Measurements from ENCODE around the gene HAGH. TPM values are rescaled to one million over a fixed set of nuclear protein-coding genes. Genes with fewer than 3 reads are reported as not detected.

The HAGH gene
- total RNA-seq, 1 experiment from 2014 or later: 36.0 TPM

GRCh38 chr16:1759511-1759910 lies 67.1 kb downstream of the HAGH start:
- ATAC-seq (no peak), DNase-seq (ENCODE audit: low spot score) (no peak)
- Mint-ChIP-seq H3K9me3 (no peaks in the 10 kb centered on the region), H3K27me3 (ENCODE audit: low read depth) (no peaks in the 10 kb centered on the region), H3K4me1 (no peaks in the 10 kb centered on the region), H3K4me3 (no peak overlapping the region), H3K36me3 (peaks cover 3% of the 10 kb centered on the region; the same call in 1 of the 2 replicates), H3K27ac (no peak overlapping the region)
- TF ChIP-seq E2F4 (CRISPR knock-in tag; IDR thresholded peaks at IDR 0.05; ENCODE audit: borderline replicate concordance, low read depth) (no peak), PRDM15 (CRISPR knock-in tag; IDR thresholded peaks at IDR 0.05) (no peak)
- ChIA-PET CTCF (no interaction called here), POLR2A (no interaction called here)

- CTCF ChIA-PET: no interaction called here
- Mint-ChIP-seq H3K36me3 (peaks cover 3% of the 10 kb centered on the region; the same call in 1 of the 2 replicates), H3K4me1 (no peaks in the 10 kb centered on the region), H3K27ac (no peak overlapping the region), H3K9me3 (no peaks in the 10 kb centered on the region), H3K27me3 (ENCODE audit: low read depth) (no peaks in the 10 kb centered on the region), H3K4me3 (no peak overlapping the region)
- TF ChIP-seq ZNF263 (CRISPR knock-in tag; IDR thresholded peaks at IDR 0.05; ENCODE audit: low read depth): no peak
- no peak for ATAC-seq
- DNase-seq (ENCODE audit: low spot score): no peak
- POLR2A ChIA-PET: no interaction called here
Observed at GRCh38 chr16:1758923-1759322, 67.7 kb downstream of the HAGH start.

- no peak overlapping the region for H3K4me3 Mint-ChIP-seq
- no peaks in the 10 kb centered on the region for H3K4me1 Mint-ChIP-seq
- ChIA-PET POLR2A (no interaction called here), CTCF (no interaction called here)
- no peaks in the 10 kb centered on the region for H3K9me3 Mint-ChIP-seq
- DNase-seq (ENCODE audit: low spot score): no peak
- no peak overlapping the region for H3K27ac Mint-ChIP-seq
- no peaks in the 10 kb centered on the region for H3K27me3 Mint-ChIP-seq (ENCODE audit: low read depth)
- H3K36me3 Mint-ChIP-seq: peaks cover 4% of the 10 kb centered on the region; the same call in 1 of the 2 replicates
- ATAC-seq: no peak
- TF ChIP-seq ZNF532 (CRISPR knock-in tag; IDR thresholded peaks at IDR 0.05; ENCODE audit: borderline replicate concordance): no peak
- TF ChIP-seq RORB (CRISPR knock-in tag; IDR thresholded peaks at IDR 0.05): no peak
- no peak for TF ChIP-seq FOXP1 (CRISPR knock-in tag; IDR thresholded peaks at IDR 0.05; ENCODE audit: borderline replicate concordance)
- TF ChIP-seq SMAD3 (CRISPR knock-in tag; IDR thresholded peaks at IDR 0.05; ENCODE audit: borderline replicate concordance): no peak
- no peak for TF ChIP-seq NFE2L1 (CRISPR knock-in tag; IDR thresholded peaks at IDR 0.05)
- TF ChIP-seq E2F4 (CRISPR knock-in tag; IDR thresholded peaks at IDR 0.05; ENCODE audit: borderline replicate concordance, low read depth): no peak
- TF ChIP-seq AFF4 (CRISPR knock-in tag; IDR thresholded peaks at IDR 0.05; ENCODE audit: borderline replicate concordance): no peak
- TF ChIP-seq ZMAT4 (CRISPR knock-in tag; IDR thresholded peaks at IDR 0.05): no peak
- TF ChIP-seq ZNF416 (CRISPR knock-in tag; IDR thresholded peaks at IDR 0.05): no peak
Observed at GRCh38 chr16:1757714-1758461, 68.7 kb downstream of the HAGH start.

All from WTC11 (cell line).